ENCODE data around the gene ZNF783.
"Not testable (repeated sequence)": the region's sequence is repeated elsewhere in the genome, so short reads cannot be mapped to it uniquely, and the experiment has no call there.

ZNF783 gene

GRCh38 chr7:149306854-149307253 lies 44.9 kb downstream of the ZNF783 start:
- no peak for DNase-seq

DNA sequence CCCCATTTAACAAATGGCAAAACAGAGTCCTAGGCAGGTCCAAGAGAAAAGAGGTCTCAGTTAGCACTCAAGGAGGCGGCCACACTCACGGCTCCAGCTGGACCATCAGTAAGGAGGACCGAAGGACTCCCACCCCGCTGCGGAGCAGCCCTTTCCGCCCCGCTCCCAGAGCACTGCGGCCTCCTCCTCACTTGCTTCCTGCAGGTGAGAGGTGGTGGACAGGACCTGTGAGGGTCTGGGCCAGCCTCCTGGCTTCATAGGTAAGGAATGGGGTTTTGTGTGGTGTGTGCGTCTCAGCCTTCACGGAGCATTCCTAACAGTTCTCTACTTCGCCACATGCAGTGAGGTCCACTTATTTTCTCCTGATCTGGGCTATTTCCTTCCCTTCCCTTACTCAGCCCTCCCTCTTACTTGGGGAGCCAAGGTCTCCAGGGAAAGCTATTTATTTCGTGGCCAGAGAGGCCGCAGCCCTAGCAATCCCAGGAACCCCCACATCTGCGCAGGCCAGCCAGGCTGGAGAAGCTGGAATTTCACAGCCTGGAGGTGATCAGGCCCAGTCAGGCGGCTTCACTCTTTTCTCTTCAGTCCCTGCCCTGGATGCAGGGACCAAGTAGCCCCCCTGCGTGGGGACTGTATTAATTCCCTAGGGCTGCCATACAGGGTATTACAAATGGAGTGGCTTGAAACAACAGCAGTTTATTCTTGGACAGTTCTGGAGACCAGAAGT lies 45.9 kb downstream of the ZNF783 start:
- DNase-seq = no peak

GRCh38 chr7:149310113-149310836 lies 48.3 kb downstream of the ZNF783 start:
- no peak for DNase-seq

DNA sequence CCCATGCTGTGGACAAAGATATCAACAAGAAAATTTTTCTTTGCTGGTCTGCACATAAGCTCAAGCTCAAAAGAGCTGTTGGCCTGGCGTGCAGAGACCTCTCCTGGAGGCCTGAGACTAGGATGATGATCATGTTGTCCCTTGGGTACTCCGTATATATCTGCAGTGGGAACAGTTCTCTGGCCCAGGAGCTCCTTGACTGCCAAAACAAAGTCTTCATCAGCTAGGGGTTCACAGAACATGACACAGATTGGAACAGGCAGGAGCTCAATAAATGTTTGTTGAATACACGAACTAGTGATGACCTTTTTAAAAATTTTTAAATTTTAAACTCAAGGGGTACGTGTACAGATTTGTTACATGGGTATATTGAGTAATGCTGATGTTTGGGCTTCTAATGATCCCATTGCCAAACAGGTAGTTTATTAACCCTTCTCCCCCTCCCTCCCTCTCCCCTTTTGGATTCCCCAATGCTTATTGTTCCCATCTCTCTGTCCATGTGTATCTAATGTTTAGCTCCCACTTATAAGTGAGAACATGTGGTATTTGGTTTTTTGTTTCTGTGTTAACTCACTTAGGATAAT lies 49.1 kb downstream of the ZNF783 start:
- no peak for DNase-seq

DNA sequence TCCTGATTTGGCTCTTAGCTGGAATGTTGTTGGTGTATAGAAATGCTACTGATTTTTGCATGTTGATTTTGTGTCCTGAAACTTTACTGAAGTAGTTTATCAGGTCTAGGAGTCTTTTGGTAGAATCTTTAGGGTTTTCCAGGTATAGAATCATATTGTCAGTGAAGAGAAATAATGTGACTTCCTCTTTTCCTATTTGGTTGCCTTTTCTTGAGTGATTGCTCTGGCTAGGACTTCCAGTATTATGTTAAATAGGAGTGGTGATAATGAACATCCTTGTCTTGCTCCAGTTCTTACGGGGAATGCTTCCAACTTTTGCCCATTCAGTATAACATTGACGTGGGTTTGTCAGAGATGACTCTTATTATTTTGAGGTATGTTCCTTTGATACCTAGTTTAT lies 52.0 kb downstream of the ZNF783 start:
- no peak for DNase-seq

DNA sequence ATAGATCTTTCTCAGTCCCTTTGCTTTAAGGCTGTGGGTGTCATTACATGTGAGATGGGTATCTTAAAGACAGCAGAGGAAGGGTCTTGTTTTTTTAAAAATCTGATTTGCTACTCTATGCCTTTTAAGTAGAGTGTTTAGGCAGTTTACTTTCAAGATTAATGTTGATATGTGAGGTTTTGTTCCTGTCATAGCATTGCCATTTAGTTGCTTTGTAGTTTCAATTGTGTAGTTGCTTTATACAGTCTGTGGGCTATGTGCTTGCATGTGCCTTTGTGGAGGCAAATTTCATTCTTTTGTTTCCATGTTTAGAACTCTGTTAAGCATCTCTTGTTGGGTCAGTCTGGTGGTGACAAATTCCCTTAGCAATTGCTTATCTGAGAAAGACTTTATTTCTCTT lies 54.6 kb downstream of the ZNF783 start:
- no peak for DNase-seq

GRCh38 chr7:149317496-149317895 lies 55.5 kb downstream of the ZNF783 start:
- no peak for DNase-seq

DNA sequence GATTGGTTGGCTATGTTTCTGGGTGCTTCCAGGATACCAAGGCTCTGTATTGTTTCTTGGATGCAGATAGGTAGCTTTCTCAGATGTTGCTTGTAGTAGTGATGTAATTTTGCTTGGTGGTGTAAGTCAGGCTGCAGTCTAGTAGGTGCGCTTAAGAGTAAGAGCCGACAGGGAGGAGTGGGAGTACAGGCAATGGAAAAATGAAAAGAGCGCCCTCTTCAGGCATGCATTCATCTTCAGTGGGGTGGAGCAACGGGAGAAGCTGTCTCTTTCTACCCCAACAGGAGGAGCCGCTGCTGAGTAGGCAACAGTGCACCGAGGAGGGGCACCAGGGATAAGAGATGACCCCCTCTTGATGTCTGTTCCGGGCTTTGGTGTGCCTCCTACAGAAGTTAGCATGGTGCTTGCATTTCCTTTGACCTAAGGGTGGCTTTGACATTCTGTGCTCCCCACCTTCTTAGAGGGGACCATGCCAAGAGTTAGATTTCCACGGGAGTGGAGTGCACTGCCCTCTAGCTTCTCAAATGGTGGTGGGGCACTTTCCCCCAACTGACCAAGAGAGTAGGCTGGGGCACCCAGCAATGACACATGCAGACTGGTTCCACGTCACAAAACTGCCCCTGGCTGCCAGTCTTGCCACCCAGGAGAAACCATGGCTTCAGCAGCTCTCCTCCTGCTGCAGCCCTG lies 56.1 kb downstream of the ZNF783 start:
- DNase-seq = no peak

DNA sequence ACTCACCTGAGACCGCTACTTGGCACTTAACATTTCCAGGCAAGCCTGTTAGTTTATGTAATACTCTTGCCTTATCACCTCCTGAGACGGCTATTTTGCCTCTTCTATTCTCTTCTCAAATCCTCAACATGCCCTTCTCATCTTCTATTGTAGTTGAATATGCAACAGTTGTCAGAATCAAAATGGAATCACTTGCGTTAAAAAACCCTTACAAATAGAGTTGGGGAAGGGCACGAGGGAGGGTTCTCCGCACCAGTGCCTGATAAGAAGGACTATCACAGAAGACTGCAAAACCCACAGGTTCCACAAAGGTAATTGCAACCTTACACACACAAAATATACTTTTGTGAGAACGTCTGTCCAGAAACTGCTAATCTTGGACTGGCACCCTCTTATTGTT lies 57.4 kb downstream of the ZNF783 start:
- DNase-seq = no peak

DNA sequence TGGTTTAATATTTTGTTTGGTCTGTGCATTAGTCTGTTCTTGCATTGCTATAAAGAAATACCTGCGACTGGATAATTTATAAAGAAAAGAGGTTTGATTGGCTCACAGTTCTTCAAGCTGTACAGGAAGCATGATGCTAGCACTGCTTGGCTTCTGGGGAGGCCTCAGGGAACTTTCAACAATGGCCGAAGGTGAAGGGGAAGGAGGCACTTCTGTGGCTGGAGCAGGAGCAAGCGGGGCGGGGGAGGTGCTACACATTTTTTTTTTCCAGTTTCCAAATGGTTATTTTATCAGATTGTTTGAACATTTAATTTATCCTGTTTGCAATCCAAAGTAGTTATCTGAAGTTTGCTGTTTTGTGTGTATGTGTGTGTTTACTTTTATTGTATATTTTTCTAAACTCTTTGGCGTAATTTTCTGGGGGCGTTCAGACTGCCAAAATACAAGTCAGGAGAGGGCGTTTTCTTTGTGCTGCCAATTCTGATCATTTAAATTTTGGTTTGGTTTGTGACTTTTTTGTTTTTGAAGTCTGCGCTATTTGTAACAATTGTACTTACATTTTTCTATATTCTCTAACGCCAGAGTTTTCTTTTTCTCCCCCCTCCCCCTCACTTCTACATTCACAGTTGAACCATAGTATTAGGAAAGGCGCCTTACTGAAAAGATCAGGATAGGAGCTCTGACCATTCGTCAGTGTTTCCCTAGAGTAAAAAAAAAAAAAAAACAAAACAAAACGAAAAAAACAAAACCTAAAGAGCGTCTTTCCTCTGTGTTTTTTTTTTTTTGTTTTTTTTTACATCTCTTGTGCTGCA lies 58.5 kb downstream of the ZNF783 start:
- DNase-seq = no peak

DNA sequence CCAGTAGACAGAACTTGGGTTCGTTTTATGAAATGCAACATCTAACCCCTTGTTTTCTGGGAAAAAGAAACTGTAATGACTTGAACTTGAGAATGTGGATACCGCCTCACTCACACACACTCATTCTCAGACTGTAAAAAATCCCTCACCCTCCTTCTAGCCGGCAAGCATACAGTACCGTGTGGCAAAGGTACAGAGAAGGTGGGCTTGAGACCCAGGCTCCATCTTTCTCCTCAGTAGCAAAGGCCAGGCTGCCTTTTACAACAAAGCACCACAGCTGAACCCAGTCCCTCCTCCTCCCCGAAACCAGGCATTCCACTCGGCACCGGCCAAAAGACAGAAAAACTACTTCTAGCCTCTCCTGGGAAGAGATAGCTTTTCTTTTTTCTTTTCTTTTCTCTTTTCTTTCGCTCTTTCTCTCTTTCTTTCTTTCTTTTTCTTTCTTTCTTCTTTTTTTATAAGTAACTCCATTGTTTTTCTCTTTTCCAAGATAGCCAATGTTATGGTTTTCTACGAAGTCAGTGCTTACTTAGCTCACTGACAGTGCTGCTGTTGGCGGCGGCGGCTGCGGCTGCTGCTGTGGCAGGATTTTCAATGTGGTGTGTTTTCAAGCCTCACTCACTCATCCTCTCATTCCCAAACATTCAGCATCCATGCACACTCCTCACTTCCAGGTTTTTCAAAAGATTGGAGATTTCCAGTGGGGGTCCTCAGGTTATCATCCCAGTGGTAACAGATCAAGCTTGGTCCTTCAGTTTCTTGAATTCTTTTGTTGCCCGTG lies 59.3 kb downstream of the ZNF783 start:
- not testable (repeated sequence) for DNase-seq

- no peak for DNase-seq
These were observed 60.1 kb downstream of the ZNF783 start for GRCh38 chr7:149321978-149322541.

DNA sequence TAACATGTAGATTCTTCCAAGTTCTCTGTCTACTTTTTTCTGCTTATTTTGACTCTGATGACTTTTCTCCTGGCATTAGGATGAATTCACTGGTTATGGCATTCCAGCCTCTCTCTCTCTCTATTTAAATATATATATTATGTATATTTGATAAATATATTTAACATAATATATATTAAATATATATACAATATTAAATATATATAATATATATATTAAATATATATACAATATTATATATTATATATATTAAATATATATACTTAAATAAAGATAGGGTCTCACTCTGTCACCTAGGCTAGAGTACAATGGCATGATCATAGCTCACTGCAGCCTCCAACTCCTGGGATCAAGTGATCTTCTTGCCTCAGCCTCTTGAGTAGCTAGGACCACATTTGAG lies 60.7 kb downstream of the ZNF783 start:
- no peak for DNase-seq

- DNase-seq = no peak
These were observed 63.3 kb downstream of the ZNF783 start for GRCh38 chr7:149325248-149325647.

GRCh38 chr7:149329265-149329664 lies 67.3 kb downstream of the ZNF783 start:
- DNase-seq = no peak

GRCh38 chr7:149329766-149330334 lies 67.9 kb downstream of the ZNF783 start:
- no peak for DNase-seq

DNA sequence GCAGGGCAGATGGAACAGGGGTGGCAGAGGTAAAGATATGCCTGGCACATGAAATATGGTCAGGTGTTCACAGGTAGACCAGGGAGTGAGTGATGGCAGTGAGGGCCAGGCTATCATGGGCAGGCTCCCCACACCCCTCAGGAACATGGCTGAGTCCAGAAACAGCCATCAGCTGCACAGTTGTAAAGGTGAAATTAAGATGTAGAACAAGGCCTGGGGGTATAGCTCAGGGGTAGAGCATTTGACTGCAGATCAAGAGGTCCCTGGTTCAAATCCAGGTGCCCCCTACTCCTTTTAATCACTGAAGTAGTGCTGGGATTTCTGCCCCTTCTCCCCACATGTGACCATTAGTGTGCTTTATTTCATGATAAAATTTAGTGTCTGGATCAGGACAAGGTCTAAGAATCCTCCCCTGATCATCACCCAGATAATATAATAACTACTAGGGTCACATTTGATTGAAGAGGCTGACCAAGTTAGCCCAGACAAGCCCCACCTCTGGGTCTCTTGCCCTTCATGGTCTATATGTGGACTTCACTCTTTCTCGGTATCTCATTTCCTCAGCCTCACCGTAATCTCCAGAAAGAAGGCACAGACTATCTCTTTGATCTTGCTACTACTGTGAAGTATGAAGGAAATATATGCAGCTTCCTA lies 69.0 kb downstream of the ZNF783 start:
- no peak for DNase-seq

- DNase-seq = not testable (repeated sequence)
These were observed 70.8 kb downstream of the ZNF783 start for GRCh38 chr7:149332602-149333320.

GRCh38 chr7:149333321-149333717 lies 71.3 kb downstream of the ZNF783 start:
- no peak for DNase-seq

DNA sequence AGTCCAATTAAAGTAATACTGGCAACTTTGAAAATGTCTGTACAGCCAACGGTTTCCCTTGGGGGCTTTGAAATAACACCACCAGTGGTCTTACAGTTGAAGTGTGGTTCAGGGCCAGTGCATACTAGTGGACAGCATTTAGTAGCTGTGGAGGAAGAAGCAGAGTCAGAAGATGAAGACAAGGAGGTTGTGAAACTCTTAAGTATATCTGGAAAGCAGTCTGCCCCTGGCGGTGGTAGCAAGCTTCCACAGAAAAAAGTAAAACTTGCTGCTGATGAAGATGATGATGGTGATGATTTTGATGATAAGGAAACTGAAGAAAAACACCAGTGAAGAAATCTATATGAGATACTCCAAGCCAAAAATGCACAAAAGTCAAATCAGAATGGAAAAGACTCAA lies 72.2 kb downstream of the ZNF783 start:
- no peak for DNase-seq

All from SIG-M5 (cell line).